SK-N-MC (cell line): Measurements from ENCODE around the gene PRDM10.

Experiments used
- EZH2 ChIP-seq: fragments of 200-600 bp; sonication (generic); IDR thresholded peaks from one replicate; pipeline ENCODE4 v1.6.1; 2017; ENCODE audit warnings: antibody characterized with exemption
- FOXP2 ChIP-seq: optimal IDR thresholded peaks from 2 replicates; pipeline ENCODE3; 2011; ENCODE audit warnings: mild to moderate bottlenecking, moderate library complexity; ENCODE audit not compliant: insufficient read depth; ENCODE audit errors: extremely low read length, control extremely low read depth
- POLR2AphosphoS5 ChIP-seq: IDR thresholded peaks from 2 replicates; pipeline ENCODE4 v1.6.1; 2012; ENCODE audit warnings: mild to moderate bottlenecking, low read depth, low read length, borderline replicate concordance

DNA sequence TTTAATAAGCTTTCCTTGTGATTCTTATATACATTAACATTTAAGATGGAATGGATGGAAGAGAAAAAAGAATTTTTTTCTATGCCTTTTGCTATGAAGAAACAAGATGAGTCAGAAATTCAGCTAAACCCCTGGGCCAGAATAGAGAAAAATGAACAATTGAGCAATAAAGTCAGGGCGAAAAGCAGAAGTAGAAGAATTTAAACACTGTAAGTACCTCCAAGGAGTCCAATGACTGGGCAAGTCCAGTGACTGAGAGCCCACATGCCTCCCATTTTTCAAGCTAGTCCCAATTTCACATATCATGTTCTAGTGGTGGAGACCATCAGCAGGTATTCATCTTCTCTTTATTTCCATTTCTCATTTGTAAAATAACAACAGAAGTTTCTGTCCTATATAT, 48.4 kb upstream of the PRDM10 start:
- TF ChIP-seq EZH2 (no peak), POLR2AphosphoS5 (no peak), FOXP2 (no peak)
